ENCODE measurements around the gene ST7L.

ST7L gene

DNA sequence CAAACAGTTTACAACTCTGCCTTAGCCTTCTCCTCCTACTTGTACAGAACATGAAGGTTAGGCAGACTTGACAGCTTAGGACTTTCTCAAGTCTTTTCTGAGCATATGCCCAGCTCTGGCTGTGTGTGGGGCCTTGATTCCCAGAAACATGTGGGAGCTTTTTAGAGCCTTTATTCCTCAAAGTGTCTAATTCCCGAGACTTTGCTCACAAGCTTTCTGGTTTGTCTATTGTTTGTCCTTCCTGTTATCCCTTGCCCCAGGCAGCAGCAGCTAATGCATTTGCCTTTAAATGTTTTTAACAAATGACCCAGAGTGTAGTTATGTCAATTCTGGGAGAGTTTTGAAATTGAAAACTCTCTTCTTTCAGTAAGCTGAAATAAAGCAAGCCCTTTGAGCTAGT, 29.2 kb downstream of the ST7L start:
- peak; percentile 6 for DNase-seq (ENCODE audit: low read depth, low spot score)

DNA sequence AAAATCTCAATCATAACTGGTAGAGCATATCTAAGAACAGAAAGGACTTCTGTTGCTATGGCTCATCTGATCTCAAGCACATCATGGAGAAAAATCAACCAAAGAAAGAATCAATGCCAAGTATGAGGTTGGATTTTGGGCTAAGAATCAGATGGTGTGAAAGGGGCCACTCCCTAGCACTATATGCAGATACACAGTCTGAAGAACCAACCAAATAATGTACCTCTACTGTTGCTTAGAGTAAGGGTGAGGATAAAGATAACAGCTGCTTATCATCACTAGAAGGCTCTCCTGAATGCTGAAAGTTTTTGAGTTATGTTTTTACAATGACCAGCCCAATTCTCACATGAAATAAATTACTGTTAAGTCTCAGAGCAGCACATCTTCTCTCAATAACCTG, 35.6 kb downstream of the ST7L start:
- Histone ChIP-seq H3K9me3 (ENCODE audit: insufficient read depth, low read length) (0 out of 2 replicates have a peak, but pooled peaks cover 7% of the 10 kb centered on the region), H3K9ac (ENCODE audit: insufficient read length, low read depth) (no peak overlapping the region), H3K4me1 (ENCODE audit: insufficient read depth, insufficient read length) (no peaks in the 10 kb centered on the region), H3K27me3 (ENCODE audit: insufficient read depth, insufficient read length) (no peaks in the 10 kb centered on the region), H3K4me3 (ENCODE audit: insufficient read length, low read depth) (no peak overlapping the region), H3K36me3 (ENCODE audit: insufficient read depth, insufficient read length, low read length) (peaks cover 44% of the 10 kb centered on the region)
- TF ChIP-seq SUZ12 (IDR thresholded peaks at IDR 0.05; ENCODE audit: extremely low read depth, insufficient read depth, insufficient read length) (no peak), YY1 (IDR thresholded peaks at IDR 0.05; ENCODE audit: insufficient read depth, insufficient read length) (no peak)
- no peak for DNase-seq (ENCODE audit: low read depth, low spot score)

More for the DNA sequence above, 29.2 kb downstream of the ST7L start:
- peaks cover 15% of the 10 kb centered on the region for H3K36me3 ChIP-seq (ENCODE audit: insufficient read depth, insufficient read length, low read length)
- no peaks in the 10 kb centered on the region for H3K27me3 ChIP-seq (ENCODE audit: insufficient read depth, insufficient read length)
- H3K9ac ChIP-seq (ENCODE audit: insufficient read length, low read depth): no peak overlapping the region
- no peak overlapping the region for H3K4me3 ChIP-seq (ENCODE audit: insufficient read length, low read depth)
- 0 out of 2 replicates have a peak, but pooled peaks cover 7% of the 10 kb centered on the region for H3K9me3 ChIP-seq (ENCODE audit: insufficient read depth, low read length)
- no peak for TF ChIP-seq YY1 (IDR thresholded peaks at IDR 0.05; ENCODE audit: insufficient read depth, insufficient read length)
- TF ChIP-seq ZNF274 (IDR thresholded peaks at IDR 0.05; ENCODE audit: low read depth, low read length): no peak
- no peak for TF ChIP-seq SUZ12 (IDR thresholded peaks at IDR 0.05; ENCODE audit: extremely low read depth, insufficient read depth, insufficient read length)
- H3K4me1 ChIP-seq (ENCODE audit: insufficient read depth, insufficient read length): no peaks in the 10 kb centered on the region

DNA sequence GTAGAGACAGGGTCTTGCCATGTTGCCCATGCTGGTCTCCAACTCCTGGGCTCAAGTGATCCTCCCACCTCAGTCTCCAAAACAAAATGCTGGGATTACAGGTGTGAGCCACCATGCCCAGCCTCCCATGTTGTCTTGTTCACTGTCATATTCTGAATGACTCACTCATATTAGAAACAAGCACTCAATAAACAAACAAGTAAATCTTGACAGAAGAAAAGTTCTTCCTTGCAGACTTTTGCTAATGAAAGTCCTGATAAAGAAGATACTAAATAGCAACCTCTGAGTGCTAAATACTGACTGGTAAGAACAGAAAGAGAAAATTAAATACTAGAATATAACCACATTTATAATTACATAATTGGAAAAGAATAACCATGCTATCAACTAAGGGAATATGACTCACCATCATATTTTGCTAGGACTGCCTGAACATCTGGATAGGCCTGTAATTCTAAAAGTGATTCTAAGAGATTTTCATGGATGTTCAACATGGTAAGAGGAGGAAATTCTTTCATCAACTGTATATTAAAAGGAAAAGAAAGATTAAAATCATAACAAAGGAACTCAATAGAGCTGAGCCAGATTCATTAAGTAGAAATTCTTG, 37.3 kb downstream of the ST7L start:
- Histone ChIP-seq H3K9me3 (ENCODE audit: insufficient read depth, low read length) (no peaks in the 10 kb centered on the region), H3K27me3 (ENCODE audit: insufficient read depth, insufficient read length) (no peaks in the 10 kb centered on the region), H3K9ac (ENCODE audit: insufficient read length, low read depth) (no peak overlapping the region), H3K4me3 (ENCODE audit: insufficient read length, low read depth) (no peak overlapping the region), H3K4me1 (ENCODE audit: insufficient read depth, insufficient read length) (no peaks in the 10 kb centered on the region), H3K36me3 (ENCODE audit: insufficient read depth, insufficient read length, low read length) (peaks cover 57% of the 10 kb centered on the region)
- TF ChIP-seq ZNF274 (IDR thresholded peaks at IDR 0.05; ENCODE audit: low read depth, low read length) (no peak), YY1 (IDR thresholded peaks at IDR 0.05; ENCODE audit: insufficient read depth, insufficient read length) (no peak), SUZ12 (IDR thresholded peaks at IDR 0.05; ENCODE audit: extremely low read depth, insufficient read depth, insufficient read length) (no peak)
- DNase-seq (ENCODE audit: low read depth, low spot score): no peak

DNA sequence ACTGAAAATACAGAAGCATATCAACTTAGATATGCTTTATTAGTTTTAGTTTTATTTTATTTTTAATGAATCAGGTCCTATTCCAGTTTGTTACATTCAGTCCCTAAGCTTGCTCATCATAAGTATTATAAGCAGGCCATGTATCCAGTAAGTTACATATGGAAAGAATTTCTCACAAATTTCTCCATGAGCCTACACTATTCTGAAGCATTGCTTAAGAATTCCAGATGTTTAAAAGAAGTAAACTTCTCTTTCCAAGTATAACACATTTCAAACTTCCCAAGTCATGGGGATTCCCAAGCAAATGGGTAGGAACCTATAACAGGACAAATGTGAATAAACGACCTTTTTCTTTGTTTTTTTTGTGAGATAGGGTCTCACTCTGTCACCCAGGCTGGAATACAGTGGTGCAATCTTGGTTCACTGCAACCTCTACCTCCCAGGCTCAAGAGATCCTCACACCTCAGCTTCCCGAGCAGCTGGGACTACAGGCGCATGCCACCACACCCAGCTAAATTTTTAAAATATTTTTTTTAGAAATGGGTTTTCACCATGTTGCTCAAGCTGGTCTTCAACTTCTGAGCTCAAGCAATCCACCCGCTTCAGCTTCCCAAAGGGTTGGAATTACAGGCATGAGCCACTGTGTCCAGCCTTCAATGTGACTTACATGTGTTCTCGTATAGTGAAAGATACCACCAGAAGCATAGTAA, 39.0 kb downstream of the ST7L start:
- H3K9ac ChIP-seq (ENCODE audit: insufficient read length, low read depth): no peak overlapping the region
- peaks cover 74% of the 10 kb centered on the region for H3K36me3 ChIP-seq (ENCODE audit: insufficient read depth, insufficient read length, low read length)
- TF ChIP-seq ZNF274 (IDR thresholded peaks at IDR 0.05; ENCODE audit: low read depth, low read length) (no peak), SUZ12 (IDR thresholded peaks at IDR 0.05; ENCODE audit: extremely low read depth, insufficient read depth, insufficient read length) (no peak), YY1 (IDR thresholded peaks at IDR 0.05; ENCODE audit: insufficient read depth, insufficient read length) (no peak)
- no peaks in the 10 kb centered on the region for H3K4me1 ChIP-seq (ENCODE audit: insufficient read depth, insufficient read length)
- H3K27me3 ChIP-seq (ENCODE audit: insufficient read depth, insufficient read length): no peaks in the 10 kb centered on the region
- H3K4me3 ChIP-seq (ENCODE audit: insufficient read length, low read depth): no peak overlapping the region
- DNase-seq (ENCODE audit: low read depth, low spot score): no peak
- no peaks in the 10 kb centered on the region for H3K9me3 ChIP-seq (ENCODE audit: insufficient read depth, low read length)

DNA sequence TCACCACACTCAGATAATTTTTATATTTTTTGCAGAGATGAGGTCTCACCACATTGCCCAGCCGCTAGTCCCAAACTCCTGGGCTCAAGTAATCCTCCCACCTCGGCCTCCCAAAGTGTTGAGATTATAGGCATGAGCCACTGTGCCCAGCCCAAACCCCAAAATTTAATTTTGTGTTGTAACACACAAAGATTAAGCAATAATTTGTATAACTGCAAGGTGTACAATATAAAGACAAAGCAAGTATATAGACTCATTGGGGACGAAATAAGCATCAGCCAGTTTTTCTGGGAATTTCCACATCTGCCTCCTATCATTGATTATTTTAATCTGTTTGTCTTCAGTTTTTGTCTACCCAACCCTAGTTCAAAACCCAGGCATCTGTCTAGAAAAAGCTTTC, 42.7 kb downstream of the ST7L start:
- H3K4me3 ChIP-seq (ENCODE audit: insufficient read length, low read depth): no peak overlapping the region
- no peak overlapping the region for H3K9ac ChIP-seq (ENCODE audit: insufficient read length, low read depth)
- DNase-seq (ENCODE audit: low read depth, low spot score): no peak
- H3K27me3 ChIP-seq (ENCODE audit: insufficient read depth, insufficient read length): no peaks in the 10 kb centered on the region
- H3K9me3 ChIP-seq (ENCODE audit: insufficient read depth, low read length): no peaks in the 10 kb centered on the region
- H3K4me1 ChIP-seq (ENCODE audit: insufficient read depth, insufficient read length): no peaks in the 10 kb centered on the region
- H3K36me3 ChIP-seq (ENCODE audit: insufficient read depth, insufficient read length, low read length): peaks cover 70% of the 10 kb centered on the region
- TF ChIP-seq ZNF274 (IDR thresholded peaks at IDR 0.05; ENCODE audit: low read depth, low read length): no peak
- TF ChIP-seq SUZ12 (IDR thresholded peaks at IDR 0.05; ENCODE audit: extremely low read depth, insufficient read depth, insufficient read length): no peak
- TF ChIP-seq YY1 (IDR thresholded peaks at IDR 0.05; ENCODE audit: insufficient read depth, insufficient read length): no peak

DNA sequence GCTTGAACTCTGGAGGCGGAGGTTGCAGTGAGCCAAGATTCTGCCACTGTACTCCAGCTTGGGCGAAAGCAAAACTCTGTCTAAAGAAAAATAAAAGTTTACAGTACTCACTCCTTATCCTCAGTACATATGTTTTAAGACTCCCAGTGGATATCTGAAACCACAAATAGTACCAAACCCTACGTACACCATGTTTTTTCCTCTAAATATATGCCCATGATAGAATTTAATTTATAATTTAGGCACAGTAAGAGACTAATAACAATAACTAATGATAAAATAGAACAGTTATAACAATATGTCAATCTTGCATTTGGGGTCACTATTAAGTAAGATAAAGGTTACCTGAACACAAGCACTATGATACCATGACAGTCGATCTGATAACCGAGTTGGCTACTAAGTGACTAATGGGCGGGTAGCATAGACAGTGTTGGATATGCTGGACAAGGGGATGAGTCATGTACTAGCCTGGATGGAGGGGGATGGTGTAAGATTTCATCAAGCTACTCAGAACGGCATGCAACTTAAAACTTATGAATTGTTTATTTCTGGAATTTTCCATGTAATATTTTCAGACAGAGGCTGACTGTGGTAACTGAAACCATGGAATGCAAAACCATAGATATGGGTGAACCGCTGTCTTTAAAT, 43.7 kb downstream of the ST7L start:
- no peak for TF ChIP-seq YY1 (IDR thresholded peaks at IDR 0.05; ENCODE audit: insufficient read depth, insufficient read length)
- TF ChIP-seq SUZ12 (IDR thresholded peaks at IDR 0.05; ENCODE audit: extremely low read depth, insufficient read depth, insufficient read length): no peak
- no peak for TF ChIP-seq ZNF274 (IDR thresholded peaks at IDR 0.05; ENCODE audit: low read depth, low read length)
- no peaks in the 10 kb centered on the region for H3K27me3 ChIP-seq (ENCODE audit: insufficient read depth, insufficient read length)
- no peak for DNase-seq (ENCODE audit: low read depth, low spot score)
- H3K9ac ChIP-seq (ENCODE audit: insufficient read length, low read depth): no peak overlapping the region
- no peak overlapping the region for H3K4me3 ChIP-seq (ENCODE audit: insufficient read length, low read depth)
- H3K9me3 ChIP-seq (ENCODE audit: insufficient read depth, low read length): no peaks in the 10 kb centered on the region
- H3K36me3 ChIP-seq (ENCODE audit: insufficient read depth, insufficient read length, low read length): peaks cover 67% of the 10 kb centered on the region
- no peaks in the 10 kb centered on the region for H3K4me1 ChIP-seq (ENCODE audit: insufficient read depth, insufficient read length)

DNA sequence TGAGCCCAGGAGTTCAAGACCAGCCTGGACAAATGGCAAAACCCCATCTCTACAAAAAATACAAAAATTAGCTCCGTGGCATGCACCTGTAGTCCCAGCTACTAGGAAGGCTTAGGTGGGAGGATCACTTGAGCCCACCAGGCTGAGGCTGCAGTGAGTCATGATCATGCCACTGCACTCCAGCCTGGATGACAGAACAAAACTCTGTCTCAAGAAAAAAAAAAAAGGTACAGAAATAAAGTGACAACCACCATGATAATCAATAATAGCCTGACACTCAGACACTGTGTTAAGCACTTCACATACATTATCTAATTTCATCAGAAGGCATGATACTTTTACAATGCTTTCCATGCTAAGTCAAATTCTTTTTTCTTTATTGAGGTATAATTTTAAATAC, 53.1 kb downstream of the ST7L start:
- no peak for TF ChIP-seq SUZ12 (IDR thresholded peaks at IDR 0.05; ENCODE audit: extremely low read depth, insufficient read depth, insufficient read length)
- Histone ChIP-seq H3K9ac (ENCODE audit: insufficient read length, low read depth) (no peak overlapping the region), H3K27me3 (ENCODE audit: insufficient read depth, insufficient read length) (no peaks in the 10 kb centered on the region), H3K4me1 (ENCODE audit: insufficient read depth, insufficient read length) (no peaks in the 10 kb centered on the region), H3K9me3 (ENCODE audit: insufficient read depth, low read length) (no peaks in the 10 kb centered on the region), H3K36me3 (ENCODE audit: insufficient read depth, insufficient read length, low read length) (peaks cover 15% of the 10 kb centered on the region), H3K4me3 (ENCODE audit: insufficient read length, low read depth) (no peak overlapping the region)
- DNase-seq (ENCODE audit: low read depth, low spot score): no peak

Data from NT2/D1 (cell line).